ENCODE data around the gene TLE3. TPM values are rescaled to one million over a fixed set of nuclear protein-coding genes. Genes with fewer than 3 reads are reported as not detected.

Gene TLE3
- total and polyA plus RNA-seq, 2 donors (not counting 1 experiment from before 2014, with no cell fraction given), result 14.6 to 16.5 TPM

GRCh38 chr15:70023769-70024491 is 73.8 kb downstream of the TLE3 start:
- Histone ChIP-seq H3K9me3 (ENCODE audit: control insufficient read depth, insufficient read depth, low read depth, low read length) (no peaks in the 10 kb centered on the region), H3K79me2 (ENCODE audit: control insufficient read depth, insufficient read depth, low read length) (no peaks in the 10 kb centered on the region), H3K27me3 (ENCODE audit: control insufficient read depth, insufficient read depth, low read length) (peaks cover 20% of the 10 kb centered on the region), H2AFZ (ENCODE audit: low read length) (peak overlapping the region; percentile 52), H3K36me3 (ENCODE audit: control insufficient read depth, insufficient read depth, low read length) (no peaks in the 10 kb centered on the region), H3K27ac (ENCODE audit: insufficient read depth, low read length) (no peak overlapping the region), H4K20me1 (ENCODE audit: control insufficient read depth, extremely low read depth, insufficient read depth, low read length) (no peaks in the 10 kb centered on the region), H3K9ac (ENCODE audit: insufficient read depth, low read length) (no peak overlapping the region), H3K4me3 (replicated peaks in 1 of 4; ENCODE audit: control extremely low read depth in 1 of 4, insufficient read depth in 1 of 4, low read depth in 3 of 4, low read length in 4 of 4) (no peak overlapping the region), H3K4me1 (ENCODE audit: control insufficient read depth, extremely low read depth, insufficient read depth, low read length) (peaks cover 6% of the 10 kb centered on the region), H3K4me2 (ENCODE audit: extremely low read depth, insufficient read depth, low read length) (no peak overlapping the region)
- TF ChIP-seq CTCF (conservative IDR thresholded peaks at IDR 0.05 in 1 of 2, IDR thresholded peaks at IDR 0.05 in 1 of 2; ENCODE audit: low read depth in 1 of 2, low read length in 2 of 2), result no peak
- TF ChIP-seq EZH2 (IDR thresholded peaks at IDR 0.05; ENCODE audit: low read length, missing control alignments), result no peak
- peak; percentile 70 to 78 for DNase-seq (ENCODE audit: low read depth in 2 of 2)

- Histone ChIP-seq H3K27me3 (ENCODE audit: control insufficient read depth, insufficient read depth, low read length) (peaks cover 20% of the 10 kb centered on the region), H3K4me3 (replicated peaks in 1 of 4; ENCODE audit: control extremely low read depth in 1 of 4, insufficient read depth in 1 of 4, low read depth in 3 of 4, low read length in 4 of 4) (no peak overlapping the region), H3K4me2 (ENCODE audit: extremely low read depth, insufficient read depth, low read length) (no peak overlapping the region), H3K79me2 (ENCODE audit: control insufficient read depth, insufficient read depth, low read length) (no peaks in the 10 kb centered on the region), H2AFZ (ENCODE audit: low read length) (no peak overlapping the region), H3K27ac (ENCODE audit: insufficient read depth, low read length) (no peak overlapping the region), H4K20me1 (ENCODE audit: control insufficient read depth, extremely low read depth, insufficient read depth, low read length) (no peaks in the 10 kb centered on the region), H3K9ac (ENCODE audit: insufficient read depth, low read length) (no peak overlapping the region), H3K4me1 (ENCODE audit: control insufficient read depth, extremely low read depth, insufficient read depth, low read length) (peaks cover 6% of the 10 kb centered on the region), H3K36me3 (ENCODE audit: control insufficient read depth, insufficient read depth, low read length) (no peaks in the 10 kb centered on the region), H3K9me3 (ENCODE audit: control insufficient read depth, insufficient read depth, low read depth, low read length) (no peaks in the 10 kb centered on the region)
- TF ChIP-seq EZH2 (IDR thresholded peaks at IDR 0.05; ENCODE audit: low read length, missing control alignments) (no peak), CTCF (conservative IDR thresholded peaks at IDR 0.05 in 1 of 2, IDR thresholded peaks at IDR 0.05 in 1 of 2; ENCODE audit: low read depth in 1 of 2, low read length in 2 of 2) (no peak)
- peak; percentile 54 to 92 for DNase-seq (ENCODE audit: low read depth in 2 of 2)
Observed at GRCh38 chr15:70023064-70023768, 74.5 kb downstream of the TLE3 start.

- H3K9ac ChIP-seq (ENCODE audit: insufficient read depth, low read length), result no peak overlapping the region
Observed at GRCh38 chr15:70020229-70020628, 77.5 kb downstream of the TLE3 start.

More at GRCh38 chr15:70020229-70020628, 77.5 kb downstream of the TLE3 start:
- Histone ChIP-seq H3K4me2 (ENCODE audit: extremely low read depth, insufficient read depth, low read length) (no peak overlapping the region), H3K27ac (ENCODE audit: insufficient read depth, low read length) (no peak overlapping the region), H3K36me3 (ENCODE audit: control insufficient read depth, insufficient read depth, low read length) (no peaks in the 10 kb centered on the region), H3K4me3 (replicated peaks in 1 of 4; ENCODE audit: control extremely low read depth in 1 of 4, insufficient read depth in 1 of 4, low read depth in 3 of 4, low read length in 4 of 4) (no peak overlapping the region), H3K79me2 (ENCODE audit: control insufficient read depth, insufficient read depth, low read length) (no peaks in the 10 kb centered on the region), H3K9me3 (ENCODE audit: control insufficient read depth, insufficient read depth, low read depth, low read length) (no peaks in the 10 kb centered on the region), H3K4me1 (ENCODE audit: control insufficient read depth, extremely low read depth, insufficient read depth, low read length) (peaks cover 6% of the 10 kb centered on the region), H4K20me1 (ENCODE audit: control insufficient read depth, extremely low read depth, insufficient read depth, low read length) (no peaks in the 10 kb centered on the region), H3K27me3 (ENCODE audit: control insufficient read depth, insufficient read depth, low read length) (peaks cover 21% of the 10 kb centered on the region), H2AFZ (ENCODE audit: low read length) (no peak overlapping the region)
- DNase-seq (ENCODE audit: low read depth in 2 of 2), result no peak
- TF ChIP-seq EZH2 (IDR thresholded peaks at IDR 0.05; ENCODE audit: low read length, missing control alignments) (no peak), CTCF (conservative IDR thresholded peaks at IDR 0.05 in 1 of 2, IDR thresholded peaks at IDR 0.05 in 1 of 2; ENCODE audit: low read depth in 1 of 2, low read length in 2 of 2) (no peak)

Measured in fibroblast of lung (primary cell).